SK-N-SH treated with all-trans-retinoic acid at 6 μM for 48 hours (cell line): ENCODE data around the gene CHCHD1.

ENCODE experiments used
- ATAC-seq: fragments of 200-7000 bp; cut with Tn5 transposase; 3 replicates; pipeline ENCODE4 v1.9.1; 2020; ENCODE audit warnings: mild to moderate bottlenecking, moderate library complexity
- ARNTL ChIP-seq: fragments of 450-650 bp; formaldehyde crosslinking; IDR thresholded peaks from 2 replicates; pipeline ENCODE4 v1.5.0; 2020; ENCODE audit warnings: low read depth, mild to moderate bottlenecking, moderate library complexity, borderline replicate concordance
- BACH2 ChIP-seq: fragments of 250-450 bp; sonication (Bioruptor Pico); IDR thresholded peaks from 2 replicates; pipeline ENCODE4 v1.9.0; 2021; ENCODE audit warnings: mild to moderate bottlenecking, borderline replicate concordance
- CREB5 ChIP-seq: fragments of 250-450 bp; sonication (Bioruptor Pico); IDR thresholded peaks from 2 replicates; pipeline ENCODE4 v1.5.1; 2020; ENCODE audit warnings: low read depth, mild to moderate bottlenecking, moderate library complexity
- CSDC2 ChIP-seq: fragments of 250-450 bp; sonication (Bioruptor Pico); IDR thresholded peaks from 2 replicates; pipeline ENCODE4 v1.5.0; 2020; ENCODE audit warnings: mild to moderate bottlenecking, moderate library complexity
- ESRRG ChIP-seq: fragments of 250-450 bp; sonication (Bioruptor Pico); IDR thresholded peaks from 2 replicates; pipeline ENCODE4 v1.6.1; 2021; ENCODE audit warnings: mild to moderate bottlenecking
- GLIS3 ChIP-seq: fragments of 250-450 bp; sonication (Bioruptor Pico); IDR thresholded peaks from 2 replicates; pipeline ENCODE4 v1.5.0; 2020; ENCODE audit warnings: mild to moderate bottlenecking, moderate library complexity
- ISL1 ChIP-seq: fragments of 250-450 bp; sonication (Bioruptor Pico); IDR thresholded peaks from 2 replicates; pipeline ENCODE4 v2.1.2; 2022; ENCODE audit warnings: mild to moderate bottlenecking, moderate library complexity
- OSR1 ChIP-seq: fragments of 250-450 bp; sonication (Bioruptor Pico); IDR thresholded peaks from 2 replicates; pipeline ENCODE4 v1.8.0; 2022; ENCODE audit warnings: moderate library complexity, mild to moderate bottlenecking, inconsistent platforms
- PATZ1 ChIP-seq: fragments of 250-450 bp; sonication (Bioruptor Pico); IDR thresholded peaks from 2 replicates; pipeline ENCODE4 v1.8.0; 2020; ENCODE audit warnings: mild to moderate bottlenecking, moderate library complexity, borderline replicate concordance
- POU6F1 ChIP-seq: fragments of 250-450 bp; sonication (Bioruptor Pico); IDR thresholded peaks from 2 replicates; pipeline ENCODE4 v1.8.0; 2021; ENCODE audit warnings: low read depth, mild to moderate bottlenecking, moderate library complexity, borderline replicate concordance
- PPARA ChIP-seq: fragments of 250-450 bp; sonication (Bioruptor Pico); IDR thresholded peaks from 2 replicates; pipeline ENCODE4 v1.5.0; 2020; ENCODE audit warnings: mild to moderate bottlenecking, borderline replicate concordance
- RARB ChIP-seq: fragments of 250-450 bp; sonication (Bioruptor Pico); IDR thresholded peaks from 2 replicates; pipeline ENCODE4 v1.8.0; 2021; ENCODE audit warnings: mild to moderate bottlenecking, moderate library complexity
- SNAI2 ChIP-seq: fragments of 250-450 bp; sonication (Bioruptor Pico); IDR thresholded peaks from 2 replicates; pipeline ENCODE4 v1.5.0; 2020; ENCODE audit warnings: mild to moderate bottlenecking, moderate library complexity
- TCF4 ChIP-seq: fragments of 250-450 bp; sonication (Bioruptor Pico); IDR thresholded peaks from 2 replicates; pipeline ENCODE4 v1.8.0; 2021; ENCODE audit warnings: mild to moderate bottlenecking, moderate library complexity, borderline replicate concordance
- TOX ChIP-seq: fragments of 250-450 bp; sonication (Bioruptor Pico); IDR thresholded peaks from 2 replicates; pipeline ENCODE4 v1.8.0; 2021; ENCODE audit warnings: mild to moderate bottlenecking, moderate library complexity, borderline replicate concordance
- ZC3H10 ChIP-seq: fragments of 250-450 bp; sonication (Bioruptor Pico); IDR thresholded peaks from 2 replicates; pipeline ENCODE4 v1.5.1; 2021; ENCODE audit warnings: mild to moderate bottlenecking, moderate library complexity
- ZFP30 ChIP-seq: fragments of 450-650 bp; formaldehyde crosslinking; IDR thresholded peaks from 2 replicates; pipeline ENCODE4 v1.5.0; 2022; ENCODE audit warnings: mild to moderate bottlenecking, moderate library complexity
- ZNF70 ChIP-seq: fragments of 450-650 bp; formaldehyde crosslinking; IDR thresholded peaks from 2 replicates; pipeline ENCODE4 v1.5.0; 2020; ENCODE audit warnings: mild to moderate bottlenecking, moderate library complexity
- ZNF8 ChIP-seq: fragments of 450-650 bp; formaldehyde crosslinking; IDR thresholded peaks from 2 replicates; pipeline ENCODE4 v1.5.0; 2020; ENCODE audit warnings: mild to moderate bottlenecking, moderate library complexity
- TF ChIP-seq, protein P1 (sequence below): fragments of 250-450 bp; sonication (Bioruptor Pico); IDR thresholded peaks from 2 replicates; pipeline ENCODE4 v1.5.0; 2020; ENCODE audit warnings: mild to moderate bottlenecking, moderate library complexity

CHCHD1 gene

DNA sequence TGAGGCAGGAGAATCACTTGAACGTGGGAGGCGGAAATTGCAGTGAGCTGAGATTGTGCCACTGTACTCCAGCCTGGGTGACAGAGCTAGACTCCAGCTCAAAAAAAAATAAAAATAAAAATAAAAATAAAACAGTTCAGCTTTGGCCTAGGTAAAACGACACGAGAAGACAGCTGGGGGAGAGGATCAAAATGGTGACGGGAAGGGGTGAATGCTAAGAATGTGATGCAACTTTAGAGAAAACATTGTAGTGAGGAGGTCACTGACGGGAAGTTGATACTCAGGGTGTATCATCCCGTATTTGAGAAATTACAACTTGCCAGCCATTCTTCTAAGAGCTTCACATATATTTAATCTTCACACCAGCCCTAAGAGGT, 28.5 kb downstream of the CHCHD1 start:
- no peak for ATAC-seq
- TF ChIP-seq, protein P1, sequence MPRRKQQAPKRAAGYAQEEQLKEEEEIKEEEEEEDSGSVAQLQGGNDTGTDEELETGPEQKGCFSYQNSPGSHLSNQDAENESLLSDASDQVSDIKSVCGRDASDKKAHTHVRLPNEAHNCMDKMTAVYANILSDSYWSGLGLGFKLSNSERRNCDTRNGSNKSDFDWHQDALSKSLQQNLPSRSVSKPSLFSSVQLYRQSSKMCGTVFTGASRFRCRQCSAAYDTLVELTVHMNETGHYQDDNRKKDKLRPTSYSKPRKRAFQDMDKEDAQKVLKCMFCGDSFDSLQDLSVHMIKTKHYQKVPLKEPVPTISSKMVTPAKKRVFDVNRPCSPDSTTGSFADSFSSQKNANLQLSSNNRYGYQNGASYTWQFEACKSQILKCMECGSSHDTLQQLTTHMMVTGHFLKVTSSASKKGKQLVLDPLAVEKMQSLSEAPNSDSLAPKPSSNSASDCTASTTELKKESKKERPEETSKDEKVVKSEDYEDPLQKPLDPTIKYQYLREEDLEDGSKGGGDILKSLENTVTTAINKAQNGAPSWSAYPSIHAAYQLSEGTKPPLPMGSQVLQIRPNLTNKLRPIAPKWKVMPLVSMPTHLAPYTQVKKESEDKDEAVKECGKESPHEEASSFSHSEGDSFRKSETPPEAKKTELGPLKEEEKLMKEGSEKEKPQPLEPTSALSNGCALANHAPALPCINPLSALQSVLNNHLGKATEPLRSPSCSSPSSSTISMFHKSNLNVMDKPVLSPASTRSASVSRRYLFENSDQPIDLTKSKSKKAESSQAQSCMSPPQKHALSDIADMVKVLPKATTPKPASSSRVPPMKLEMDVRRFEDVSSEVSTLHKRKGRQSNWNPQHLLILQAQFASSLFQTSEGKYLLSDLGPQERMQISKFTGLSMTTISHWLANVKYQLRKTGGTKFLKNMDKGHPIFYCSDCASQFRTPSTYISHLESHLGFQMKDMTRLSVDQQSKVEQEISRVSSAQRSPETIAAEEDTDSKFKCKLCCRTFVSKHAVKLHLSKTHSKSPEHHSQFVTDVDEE (CRISPR knock-in tag): no peak
- no peak for TF ChIP-seq ZC3H10 (CRISPR knock-in tag)

- TF ChIP-seq ZNF70: no peak
- TF ChIP-seq GLIS3 (CRISPR knock-in tag): no peak
- no peak for TF ChIP-seq ESRRG
- no peak for TF ChIP-seq CSDC2
- TF ChIP-seq POU6F1 (CRISPR knock-in tag): no peak
- peak; percentile 35 for ATAC-seq
Measured at GRCh38 chr10:73810735-73811465, 29.1 kb downstream of the CHCHD1 start.

DNA sequence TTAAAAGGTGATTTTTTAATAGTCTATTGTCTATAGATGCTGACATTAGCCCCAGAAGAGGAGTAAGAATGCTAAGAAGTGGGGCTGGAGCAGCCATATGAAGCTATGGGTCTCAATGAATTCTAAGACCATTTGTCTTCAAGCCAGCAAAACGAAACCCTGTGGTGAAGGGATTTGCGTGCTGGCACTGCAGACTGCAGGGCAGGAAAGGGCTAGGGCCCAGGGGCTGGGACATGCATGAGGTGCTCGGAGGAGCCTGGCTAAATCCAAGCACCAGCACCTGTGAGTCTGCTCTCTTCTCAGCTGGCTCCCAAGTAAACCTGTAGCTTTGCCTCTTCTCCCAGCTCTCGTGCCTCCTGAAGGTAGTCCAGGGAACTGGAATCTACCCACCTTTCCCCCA, 30.8 kb downstream of the CHCHD1 start:
- TF ChIP-seq ZFP30 (CRISPR knock-in tag) (no peak), SNAI2 (no peak), BACH2 (CRISPR knock-in tag) (no peak)
- TF ChIP-seq, all 23 proteins: peak for 0
- ATAC-seq: no peak

DNA sequence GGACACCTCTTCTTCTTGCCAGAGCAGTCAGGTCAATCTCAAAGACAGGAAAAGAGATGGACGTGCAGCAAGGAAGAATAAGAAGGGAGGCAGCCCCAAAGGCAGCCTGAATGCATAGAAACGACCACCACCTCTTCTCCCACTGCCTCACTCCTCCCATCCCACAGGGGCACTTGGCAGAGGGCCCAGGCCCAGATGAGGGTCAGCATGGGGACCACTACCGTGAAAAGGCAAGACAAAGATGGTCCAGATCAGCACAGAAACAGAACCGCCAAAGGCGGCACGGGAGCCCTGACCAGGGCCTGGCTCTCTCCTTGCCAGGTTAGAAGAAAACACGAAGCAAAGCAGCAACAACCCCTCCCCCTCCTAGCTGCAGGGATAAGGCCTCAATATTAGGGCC, 31.5 kb downstream of the CHCHD1 start:
- TF ChIP-seq ZC3H10 (CRISPR knock-in tag) (no peak), ARNTL (no peak), RARB (CRISPR knock-in tag) (no peak), ZFP30 (CRISPR knock-in tag) (no peak), ISL1 (CRISPR knock-in tag) (no peak), POU6F1 (CRISPR knock-in tag) (no peak), TOX (CRISPR knock-in tag) (no peak), SNAI2 (no peak), OSR1 (CRISPR knock-in tag) (no peak), ZNF8 (CRISPR knock-in tag) (no peak), ZNF70 (no peak), PPARA (CRISPR knock-in tag) (no peak)
- TF ChIP-seq, protein P1 (CRISPR knock-in tag): no peak
- no peak for ATAC-seq

DNA sequence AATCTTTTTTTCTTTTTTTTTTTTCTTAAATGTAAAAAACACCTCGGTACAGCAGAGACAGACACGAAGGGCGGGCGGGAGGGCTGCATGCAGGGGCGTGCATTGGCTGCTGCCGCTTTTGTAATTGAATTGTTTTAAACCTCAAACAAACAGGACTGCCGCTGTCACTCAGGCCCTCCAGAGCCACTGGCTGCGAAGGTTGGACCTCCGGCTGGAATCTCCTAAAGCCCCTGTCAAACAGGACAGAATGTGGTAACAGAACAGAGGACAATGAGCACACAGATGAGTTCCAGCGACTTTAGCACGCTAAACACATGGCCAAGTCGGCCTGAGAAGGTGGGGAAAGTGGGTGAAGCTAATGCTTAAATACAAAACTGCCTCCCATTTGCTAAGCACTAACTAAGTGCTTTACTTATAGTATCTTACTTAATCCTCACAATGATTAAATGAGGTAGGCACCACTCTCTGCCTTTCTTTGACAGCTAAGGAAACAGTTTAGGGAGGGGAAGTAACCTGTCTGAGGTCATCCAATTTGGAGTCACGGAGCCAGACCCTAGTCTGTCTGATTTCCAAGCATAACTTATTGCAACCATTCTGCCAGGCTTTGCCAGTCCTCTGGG, 32.5 kb downstream of the CHCHD1 start:
- ATAC-seq: no peak
- TF ChIP-seq CREB5 (CRISPR knock-in tag) (no peak), PATZ1 (no peak), SNAI2 (no peak), TCF4 (no peak), RARB (CRISPR knock-in tag) (no peak), POU6F1 (CRISPR knock-in tag) (no peak), ZFP30 (CRISPR knock-in tag) (no peak), CSDC2 (no peak)
